ENCODE measurements around the gene LRRC46.

LRRC46 gene

DNA sequence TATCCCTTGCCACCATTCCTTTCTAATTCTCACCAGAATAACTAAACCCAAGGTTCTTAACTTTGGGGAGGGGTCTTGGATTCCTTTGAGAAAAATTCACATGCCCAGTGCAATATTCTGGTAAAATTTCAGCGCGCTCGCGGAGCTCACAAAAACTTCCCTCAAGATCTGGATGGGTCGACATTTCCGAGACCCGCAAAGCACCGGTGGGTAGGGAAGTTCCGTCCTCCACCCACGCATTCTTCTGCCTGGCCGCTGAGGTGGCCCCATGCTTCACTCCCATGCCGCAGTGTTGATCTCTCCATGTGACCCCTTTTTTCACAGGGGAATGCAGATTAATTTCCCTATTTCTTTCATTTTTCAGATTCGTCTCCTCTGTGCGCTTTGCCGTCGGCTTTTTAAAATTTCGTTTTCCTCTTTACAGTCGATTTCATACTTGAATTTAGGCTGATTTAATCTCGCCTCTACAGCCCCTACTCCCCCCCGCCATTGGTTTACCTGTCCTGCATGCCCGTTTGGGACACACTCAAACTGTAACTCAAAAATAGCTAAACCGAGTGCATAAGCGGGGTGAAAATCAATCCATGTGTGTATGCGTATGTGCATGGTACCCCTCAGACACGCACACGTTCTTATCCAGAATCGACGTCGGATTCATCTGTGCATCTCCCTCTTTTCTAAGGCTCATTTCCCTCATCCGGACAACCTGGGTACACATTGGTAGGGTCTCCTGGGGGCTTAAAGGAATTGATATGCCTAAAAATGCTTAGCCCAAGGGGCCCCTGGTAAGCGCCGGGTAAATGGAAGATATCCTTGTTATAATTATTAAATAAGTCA is 20.9 kb downstream of the LRRC46 start:
- no peak for DNase-seq (ENCODE audit: low read depth in 2 of 2)

DNA sequence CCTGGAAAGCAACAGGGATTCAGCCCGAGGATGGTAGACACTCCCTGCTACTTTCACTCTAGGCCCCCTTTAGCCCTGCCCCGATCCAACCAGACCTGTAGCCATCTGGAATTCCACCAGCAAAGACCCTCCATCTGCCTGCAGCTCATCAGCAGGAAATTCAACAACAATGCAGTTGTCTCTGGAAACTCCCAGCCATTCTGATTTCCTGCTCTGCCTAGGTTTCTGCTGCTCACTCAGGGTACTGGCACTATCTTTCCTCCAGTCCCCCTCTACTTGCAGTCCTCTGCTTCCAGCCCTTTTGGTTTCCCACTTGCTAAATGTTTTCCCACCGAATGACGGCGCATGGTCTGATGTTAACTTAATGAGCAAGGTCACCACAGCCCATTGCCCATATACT is 22.1 kb downstream of the LRRC46 start:
- no peak for DNase-seq (ENCODE audit: low read depth in 2 of 2)

DNA sequence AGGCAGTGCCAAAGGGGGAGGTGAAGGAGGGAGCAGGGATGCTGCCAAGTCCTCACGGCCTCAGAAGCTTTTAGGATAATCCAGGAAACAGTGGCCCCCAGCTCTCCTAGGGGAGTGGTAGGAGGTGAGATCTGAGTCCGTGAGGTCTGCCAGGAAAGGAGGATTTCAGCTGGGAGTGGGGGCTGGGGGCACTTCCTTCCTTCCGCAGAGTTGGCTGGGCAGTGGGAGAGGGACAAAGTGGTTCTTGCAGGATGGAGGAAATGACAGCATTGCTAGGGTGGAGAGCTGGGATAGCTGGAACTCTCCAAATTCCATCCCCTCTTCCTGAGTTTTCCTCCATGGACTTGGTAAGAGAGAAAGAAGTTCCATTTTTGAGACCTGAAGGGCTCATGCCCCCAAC is 24.3 kb downstream of the LRRC46 start:
- DNase-seq (ENCODE audit: low read depth in 2 of 2), result no peak

DNA sequence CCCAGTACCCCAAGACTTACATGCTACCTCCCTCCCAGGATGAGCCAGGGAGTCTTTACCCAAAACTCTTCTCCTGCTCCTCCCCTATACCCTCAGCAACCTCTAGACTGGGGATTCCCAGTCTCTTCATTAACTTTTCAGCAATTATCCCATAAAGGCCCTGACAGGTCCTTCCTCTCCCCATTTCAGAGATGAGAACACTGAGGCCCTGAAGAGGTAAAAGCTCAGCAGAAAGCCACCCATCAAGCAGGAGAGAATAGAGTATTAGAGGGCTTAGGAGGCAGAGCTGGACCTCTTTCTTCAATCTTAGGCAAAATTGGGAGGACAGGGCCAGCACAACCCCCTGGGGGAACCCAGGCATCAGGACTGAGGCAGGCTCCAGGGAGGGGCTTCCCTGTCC is 25.4 kb downstream of the LRRC46 start:
- no peak for DNase-seq (ENCODE audit: low read depth in 2 of 2)

DNA sequence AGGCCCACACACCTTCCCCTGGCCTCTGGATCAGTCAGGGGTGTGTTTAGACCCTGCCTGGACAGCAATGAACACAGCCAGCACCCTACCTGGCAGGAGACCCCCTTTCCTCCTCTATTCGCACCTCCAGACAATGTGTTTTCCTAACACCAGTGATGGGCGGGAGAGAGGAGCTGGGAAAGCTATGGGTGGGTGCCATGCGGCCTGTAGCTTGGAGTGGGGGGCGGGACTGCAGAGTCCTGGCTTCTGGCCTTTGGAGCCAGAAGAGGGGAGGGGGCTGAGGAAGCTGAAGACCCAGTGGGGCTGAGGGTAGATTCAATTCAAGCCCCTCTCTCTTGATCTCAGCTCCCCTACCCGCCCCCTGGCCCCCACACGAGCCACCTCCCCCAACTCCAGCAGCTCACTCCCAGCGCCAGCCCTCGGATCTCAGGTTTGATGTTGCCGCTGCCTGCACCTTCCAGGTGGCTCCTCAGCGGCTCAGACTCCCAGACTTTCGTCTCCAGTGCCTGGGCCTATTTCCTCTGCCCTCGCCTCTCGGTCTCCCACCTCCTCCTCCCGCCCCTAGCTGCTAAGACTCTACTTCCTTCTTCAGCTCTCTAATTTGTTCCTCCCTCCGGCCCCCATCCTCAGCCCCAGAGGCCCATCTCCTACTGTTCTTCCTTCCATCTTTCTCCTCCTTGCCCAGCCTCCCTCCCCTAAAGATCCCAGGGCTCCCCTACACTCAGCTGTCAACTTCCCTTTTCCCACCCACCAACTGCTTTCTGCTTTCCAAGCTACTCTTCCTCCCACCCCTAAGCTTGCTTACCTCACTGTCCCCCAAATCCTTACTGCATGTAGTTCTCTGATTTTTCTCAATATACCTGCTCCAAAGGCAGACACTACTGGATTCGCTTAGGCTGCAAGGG is 26.3 kb downstream of the LRRC46 start:
- no peak for DNase-seq (ENCODE audit: low read depth in 2 of 2)

DNA sequence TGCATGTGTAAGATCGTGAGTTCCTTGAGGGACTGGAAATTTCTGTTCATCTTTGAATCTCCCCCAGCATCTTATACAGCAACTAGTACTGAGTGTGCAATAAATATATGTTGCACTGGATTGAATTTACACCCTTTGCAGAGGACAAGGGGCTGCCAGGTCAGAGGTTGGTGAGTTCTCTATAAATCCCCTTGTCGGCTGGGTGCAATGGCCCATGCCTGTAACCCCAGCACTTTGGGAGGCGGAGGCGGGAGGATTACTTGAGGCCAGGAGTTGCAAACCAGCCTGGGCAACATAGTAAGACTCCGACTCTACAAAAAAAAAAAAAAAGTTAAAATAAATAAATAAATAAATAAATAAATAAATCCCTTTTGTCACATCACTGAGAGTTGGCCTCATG is 28.9 kb downstream of the LRRC46 start:
- no peak for DNase-seq (ENCODE audit: low read depth in 2 of 2)

DNA sequence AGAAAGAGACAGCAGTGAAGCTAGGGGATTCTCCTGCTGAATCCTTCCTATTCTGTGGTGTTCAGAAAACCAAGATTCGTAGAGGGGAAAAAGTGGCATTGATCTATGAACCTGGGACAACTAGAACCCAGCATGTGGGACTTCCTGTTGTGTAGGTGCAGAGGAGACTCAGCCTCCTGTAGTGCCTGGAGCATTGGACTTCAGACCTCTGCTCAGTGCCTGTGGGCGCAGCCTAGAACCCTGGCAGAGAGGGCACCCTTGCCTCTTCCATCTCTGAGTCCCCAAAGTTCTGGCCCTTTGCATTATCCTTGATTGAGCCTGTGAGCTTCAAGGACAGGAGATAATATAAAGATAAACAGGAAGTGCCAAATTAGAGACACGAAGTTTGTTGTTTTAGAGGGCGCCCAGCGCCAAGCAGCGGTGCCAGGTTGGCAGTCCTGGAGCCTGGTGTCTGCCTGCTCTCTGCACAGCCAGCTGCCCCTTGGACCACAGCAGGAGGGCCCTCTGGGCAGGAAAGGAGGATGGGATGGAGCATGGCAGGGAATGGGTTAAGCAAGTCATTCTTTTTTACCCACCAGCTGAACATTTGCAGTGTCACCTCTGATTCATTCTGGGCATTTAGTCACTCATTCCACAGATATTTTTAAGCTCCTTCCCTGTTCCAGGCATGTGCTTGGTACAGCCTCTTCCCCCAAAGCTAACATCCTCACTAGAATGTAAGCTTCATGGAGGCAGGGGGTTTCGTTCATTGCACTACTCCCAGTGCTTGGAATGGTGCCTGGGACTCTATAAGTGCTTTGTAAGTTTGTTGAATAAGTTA is 31.4 kb downstream of the LRRC46 start:
- DNase-seq (ENCODE audit: low read depth in 2 of 2), result no peak

DNA sequence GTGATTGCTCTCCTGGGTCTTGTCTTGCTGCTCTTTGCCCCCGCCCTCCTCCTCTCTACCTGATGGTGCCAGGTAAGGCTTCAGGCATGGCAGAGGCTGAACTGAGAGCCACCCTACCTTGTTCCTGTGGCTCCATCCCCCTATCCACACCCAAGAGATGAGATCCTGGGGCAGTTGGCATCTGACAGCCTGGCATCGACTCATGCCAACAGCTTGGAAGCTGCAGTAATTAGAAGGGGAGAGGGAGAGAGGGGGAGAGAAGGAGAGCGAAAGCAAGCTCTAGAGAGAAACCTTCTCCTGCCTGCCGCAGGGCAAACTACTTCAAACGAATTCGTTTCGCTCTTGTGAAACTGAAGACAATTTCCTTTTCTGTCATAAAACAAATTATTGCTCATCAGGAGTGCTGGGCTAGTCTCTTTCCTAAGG is 33.3 kb downstream of the LRRC46 start:
- DNase-seq (ENCODE audit: low read depth in 2 of 2), result no peak

DNA sequence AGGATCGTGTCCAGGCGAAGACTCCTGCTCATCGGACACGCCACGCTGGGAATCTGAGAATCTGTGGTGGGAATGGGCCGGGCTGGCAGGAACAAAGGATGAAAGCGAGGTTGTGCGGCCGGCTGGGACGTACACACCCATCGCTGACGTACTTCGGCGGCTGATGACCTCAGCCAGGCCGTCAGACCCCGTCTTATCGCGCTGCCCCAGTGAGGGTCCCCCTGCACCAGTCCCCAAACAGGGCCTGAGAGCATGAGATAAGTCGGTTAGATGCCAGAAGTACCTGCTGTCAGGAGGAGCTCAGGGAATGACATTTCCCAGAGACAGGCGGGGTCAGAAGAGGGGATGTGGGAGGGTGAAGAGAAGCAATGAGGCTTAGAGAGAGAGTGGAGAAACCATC is 35.5 kb downstream of the LRRC46 start:
- DNase-seq (ENCODE audit: low read depth in 2 of 2), result no peak

DNA sequence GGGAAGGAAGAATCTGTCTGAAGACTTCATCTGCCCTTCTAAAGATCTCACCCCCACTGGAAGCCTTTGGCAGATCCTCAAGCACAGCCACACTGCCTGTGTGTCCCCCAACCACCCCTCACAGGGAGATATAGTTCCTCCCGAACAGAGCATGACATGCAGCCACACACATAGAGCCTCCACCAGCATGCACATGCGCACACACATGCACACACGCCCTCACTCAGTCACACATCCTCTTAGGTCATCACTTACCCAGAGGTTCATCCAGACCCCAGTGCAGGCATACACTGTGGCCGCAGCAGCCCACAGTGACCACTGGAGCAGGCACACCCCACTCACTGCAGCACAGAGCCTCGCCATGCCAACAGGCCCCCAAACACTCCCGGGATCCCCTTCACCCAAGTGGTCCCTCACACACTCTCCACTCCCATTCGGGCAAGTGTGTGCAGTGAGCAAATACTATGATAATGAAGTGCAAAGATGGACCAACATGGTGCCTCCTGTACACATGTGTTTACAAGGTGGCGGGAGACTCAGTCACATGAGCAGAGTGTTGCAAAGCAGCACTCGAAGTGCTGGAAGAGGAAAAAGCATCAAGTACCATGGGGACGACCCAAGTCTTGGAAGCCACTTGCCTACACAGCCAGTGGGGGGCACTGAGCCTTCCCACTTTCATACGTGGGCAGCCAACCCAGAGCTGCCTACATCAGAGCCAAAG is 36.5 kb downstream of the LRRC46 start:
- no peak for DNase-seq (ENCODE audit: low read depth in 2 of 2)

DNA sequence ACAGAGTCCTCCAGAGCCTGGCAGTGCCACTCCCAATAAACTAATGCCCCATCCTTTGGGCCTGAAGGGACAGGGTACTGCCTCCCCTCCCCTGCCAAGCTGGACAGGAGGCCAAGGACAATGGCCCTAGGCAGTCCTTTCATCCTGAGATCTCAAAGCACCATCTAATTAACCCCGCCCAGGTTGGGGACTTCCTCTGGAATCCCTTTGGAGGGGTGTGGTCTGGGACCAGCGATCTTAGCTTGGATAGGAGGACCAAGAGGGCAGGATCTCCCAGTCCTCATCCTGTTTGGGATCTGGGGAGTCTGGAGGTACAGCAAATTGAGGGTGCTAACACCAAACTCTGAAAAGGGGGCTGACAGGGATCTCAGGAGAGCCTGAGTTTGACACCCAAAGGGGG is 37.6 kb downstream of the LRRC46 start:
- DNase-seq (ENCODE audit: low read depth in 2 of 2), result no peak

DNA sequence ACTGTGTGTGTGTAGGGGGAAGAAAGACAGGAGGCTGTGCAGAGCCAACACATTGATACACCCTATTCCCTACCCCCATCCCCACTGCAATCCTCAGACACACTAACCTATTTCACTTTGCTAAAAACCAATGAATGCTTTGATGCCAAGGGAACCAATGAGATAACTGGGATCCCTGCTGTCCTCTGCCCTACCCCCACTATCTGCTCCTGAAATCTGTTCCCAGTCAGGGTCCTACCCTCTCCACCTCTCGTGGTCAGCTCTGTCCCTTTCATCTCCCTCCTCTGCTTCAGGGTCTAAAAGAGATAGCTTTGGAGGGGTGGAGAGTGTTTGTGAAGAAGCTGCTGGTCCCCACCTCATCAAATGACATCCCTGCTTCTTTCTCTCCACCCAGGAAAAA is 38.6 kb downstream of the LRRC46 start:
- no peak for DNase-seq (ENCODE audit: low read depth in 2 of 2)

DNA sequence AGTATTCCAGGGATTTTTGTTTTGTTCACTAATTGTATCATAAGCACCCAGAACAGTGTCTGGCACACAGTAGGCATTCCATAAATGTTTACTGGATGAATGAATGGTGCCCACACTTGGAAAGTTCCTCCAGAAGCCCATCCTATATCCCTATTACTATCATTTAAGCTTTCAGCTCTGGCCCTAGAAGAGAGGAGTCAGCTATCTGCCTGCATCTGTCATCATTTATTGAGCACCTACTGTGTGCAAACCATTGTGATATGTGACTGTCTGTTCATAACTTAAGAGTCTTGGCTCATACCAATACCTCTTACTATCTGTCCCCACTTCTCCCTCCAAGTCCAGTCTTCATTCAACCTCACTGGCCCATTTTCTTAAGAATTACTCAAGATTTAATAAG is 39.6 kb downstream of the LRRC46 start:
- DNase-seq (ENCODE audit: low read depth in 2 of 2), result no peak

DNA sequence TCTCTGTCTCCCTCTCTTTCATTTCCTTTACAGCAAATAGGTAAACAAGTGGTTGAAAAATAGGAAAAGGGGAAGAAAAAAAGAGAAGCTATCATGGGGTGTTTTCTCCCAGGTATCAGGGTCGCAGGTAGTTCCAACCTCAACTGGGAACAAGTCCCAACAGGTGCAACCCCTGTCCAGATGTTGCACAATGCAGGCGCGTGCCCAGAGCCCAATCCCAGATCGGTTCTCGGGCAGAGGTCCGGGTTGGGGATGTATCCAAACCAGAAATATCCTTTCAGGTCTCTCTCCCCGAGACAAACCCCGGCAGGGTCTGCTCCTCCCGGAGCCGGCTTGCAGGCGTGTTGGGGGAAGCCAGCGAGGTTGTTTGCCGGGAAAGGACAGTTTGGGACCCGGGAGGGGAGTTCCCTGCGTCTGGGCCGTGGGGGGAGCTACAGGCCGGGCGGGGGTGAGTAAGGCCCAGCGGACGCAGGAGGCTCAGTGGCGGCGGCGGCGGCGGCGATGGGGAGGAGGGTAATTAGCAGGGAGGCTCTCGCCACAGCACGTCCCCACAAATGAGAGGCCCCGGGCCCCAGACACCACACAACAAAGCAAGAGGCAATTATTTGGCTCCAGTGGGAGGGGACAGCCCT is 40.7 kb downstream of the LRRC46 start:
- no peak for DNase-seq (ENCODE audit: low read depth in 2 of 2)

DNA sequence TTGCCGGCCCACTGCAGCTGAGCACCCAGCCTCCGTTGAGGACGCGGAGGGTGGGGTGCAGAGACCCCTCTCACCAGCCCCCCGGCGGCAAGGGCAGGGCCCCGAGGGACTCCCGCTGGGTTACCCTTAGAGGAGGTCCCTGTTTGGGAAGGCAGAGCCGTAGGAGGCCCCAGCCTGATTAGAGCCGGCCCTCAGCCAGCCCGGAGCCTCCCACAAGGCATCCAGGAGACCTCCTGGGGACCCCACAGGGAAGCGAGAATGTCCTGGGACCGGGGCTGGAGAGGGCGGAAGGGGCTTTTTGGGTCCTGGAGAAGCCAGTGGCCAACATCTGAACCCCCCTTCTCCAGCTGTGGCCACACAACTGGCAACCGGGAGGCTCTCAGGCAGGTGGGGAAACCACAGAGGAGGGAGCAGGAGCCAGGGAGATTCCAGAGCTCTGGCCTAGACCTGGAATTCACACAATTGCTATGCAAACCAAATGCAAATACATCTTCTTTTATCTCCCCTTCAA is 41.2 kb downstream of the LRRC46 start:
- no peak for DNase-seq (ENCODE audit: low read depth in 2 of 2)

DNA sequence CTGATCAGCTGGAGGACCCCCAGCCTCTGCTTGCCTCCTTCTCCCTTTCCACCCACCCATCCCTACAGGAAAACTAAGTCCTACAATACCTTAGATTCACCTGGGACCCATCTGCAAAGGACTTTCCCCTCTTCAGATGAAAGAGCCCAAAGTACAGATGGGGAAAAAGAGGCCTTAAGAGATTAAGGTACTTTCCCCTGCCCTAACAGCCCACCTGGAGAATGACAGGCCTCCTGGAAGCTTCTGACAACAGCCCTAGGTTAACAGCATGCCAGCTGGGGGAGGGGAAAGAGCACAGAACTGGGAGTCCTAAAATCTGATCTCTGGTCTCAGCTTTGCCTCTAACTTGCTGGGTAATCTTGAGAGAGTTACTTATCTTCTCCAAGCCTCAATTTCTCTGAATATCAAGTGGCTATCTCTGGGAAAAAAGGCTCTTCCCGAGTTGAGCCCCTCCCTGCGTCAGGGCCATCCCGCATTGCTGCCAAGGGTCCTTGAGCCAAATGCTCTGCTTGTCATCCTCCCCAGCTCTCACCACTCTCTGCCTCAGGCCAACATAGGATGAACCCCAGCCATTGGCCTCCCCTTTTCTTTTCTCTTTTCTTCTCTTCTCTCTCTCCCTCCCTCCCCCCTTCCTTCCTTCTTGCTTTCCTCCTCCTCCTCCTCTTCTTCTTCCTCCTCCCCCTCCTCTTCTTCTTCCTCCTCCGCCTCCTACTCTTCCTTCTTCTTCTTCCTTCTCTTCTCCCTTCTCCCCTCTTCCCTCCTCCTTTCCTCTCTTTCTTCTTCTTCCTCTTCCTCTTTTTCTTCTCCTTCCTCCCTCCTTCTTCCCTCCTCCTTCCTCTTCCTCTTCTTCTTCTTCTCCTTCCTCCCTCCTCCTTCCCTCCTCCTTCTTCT is 42.0 kb downstream of the LRRC46 start:
- DNase-seq (ENCODE audit: low read depth in 2 of 2), result no peak

DNA sequence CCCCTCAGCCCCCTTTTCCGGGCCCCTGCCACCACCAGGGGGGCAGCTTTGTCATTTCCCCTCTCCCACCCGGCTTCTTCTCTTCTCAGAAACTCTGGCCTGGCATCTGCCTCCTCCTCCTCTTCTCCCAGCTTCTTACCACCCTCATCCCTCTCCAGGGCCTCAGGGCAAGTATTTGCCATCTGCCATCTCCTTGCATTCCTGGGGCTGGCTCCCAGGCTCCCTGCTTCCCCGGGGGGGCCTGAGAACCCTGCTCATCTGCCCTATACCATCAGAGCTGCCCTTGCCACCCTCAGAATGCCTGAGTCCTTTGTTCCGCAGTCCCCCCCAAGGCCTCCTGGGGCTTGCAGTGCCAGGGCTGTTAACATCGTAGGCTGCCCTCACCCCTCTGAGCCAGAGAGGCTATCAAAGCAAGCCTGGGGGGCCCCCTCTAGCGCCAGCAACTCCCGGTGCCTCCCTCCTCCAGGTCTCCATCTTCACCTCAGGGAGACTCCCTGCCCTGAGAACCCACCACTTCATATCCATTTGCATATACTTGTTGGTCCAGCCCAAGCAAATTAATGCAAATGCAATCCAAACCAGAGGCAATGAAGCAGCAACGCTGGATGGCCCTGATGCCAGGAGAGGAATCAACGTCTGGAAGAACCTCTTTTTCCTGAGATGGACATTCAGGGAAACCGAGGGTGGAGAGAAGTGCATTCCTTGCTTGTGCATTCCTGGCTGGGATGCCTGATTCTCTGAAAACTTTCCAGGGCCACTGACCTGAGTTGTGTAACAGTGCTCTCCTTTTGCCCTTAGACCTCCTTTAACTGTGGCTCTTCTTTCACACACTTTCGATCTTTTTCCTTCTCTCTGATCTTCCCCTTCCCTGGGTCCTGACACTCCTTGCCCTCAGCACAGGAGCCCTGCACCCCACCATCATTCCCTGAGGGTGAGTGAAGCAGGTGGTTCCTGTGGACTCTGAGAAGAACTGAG is 43.8 kb downstream of the LRRC46 start:
- no peak for DNase-seq (ENCODE audit: low read depth in 2 of 2)

DNA sequence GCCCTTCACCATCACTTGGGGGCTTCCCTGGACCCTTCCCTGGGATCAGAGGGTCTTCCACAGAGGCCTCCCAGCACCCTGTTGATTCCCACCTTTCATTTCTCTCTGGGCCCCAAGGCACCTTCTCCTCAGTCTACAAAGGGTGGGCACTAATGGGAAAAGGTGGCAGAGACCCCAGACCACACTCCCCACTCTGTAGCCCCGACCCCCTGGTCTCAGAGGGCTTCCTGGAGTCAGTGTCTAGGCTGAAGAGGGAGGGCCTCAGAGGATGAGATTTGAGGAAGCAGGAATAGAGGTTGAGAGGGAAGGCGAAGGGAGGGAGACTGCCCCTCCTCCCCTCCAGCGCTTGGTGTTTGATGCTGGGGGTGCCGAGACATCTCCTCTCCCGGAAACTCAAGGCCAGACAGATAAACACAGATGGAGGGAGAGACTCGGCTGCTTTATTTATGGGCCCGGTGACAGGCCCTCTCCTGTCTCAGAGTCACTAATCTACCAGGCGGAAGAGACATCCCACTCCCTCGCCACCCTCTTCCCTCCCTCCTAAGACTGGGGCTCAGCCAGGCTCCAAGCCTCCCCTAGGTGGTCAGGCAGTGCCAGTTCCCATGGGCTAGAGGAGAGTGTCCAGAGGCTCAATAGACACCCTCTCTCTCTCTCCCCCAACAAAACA is 46.0 kb downstream of the LRRC46 start:
- no peak for DNase-seq (ENCODE audit: low read depth in 2 of 2)
